Spleen (tissue), 7 donors: ENCODE results near the gene AKR7A3.

Experiments
- POLR2A ChIP-seq, 3 donors: fragments of 450-650 bp; IDR thresholded peaks; one replicate each; pipeline ENCODE4 v1.5.1; 2017; ENCODE audit warnings: antibody characterized with exemption in 3 of 3, mild to moderate bottlenecking in 1 of 3
- TF ChIP-seq, protein P1 (sequence below), 11 experiments: fragments of 200-600 bp in 7 of 11; fragments of 450-650 bp in 4 of 11; sonication (generic) in 4 of 11; IDR thresholded peaks in 8 of 11; conservative IDR thresholded peaks in 3 of 11; 1 replicate in 7 of 11; 2 replicates in 4 of 11; pipeline versions ENCODE4 v1.4.0 to v1.8.0; 2016 to 2021; ENCODE audit warnings: antibody characterized with exemption in 11 of 11, inconsistent platforms in 4 of 11, mild to moderate bottlenecking in 1 of 11
- donor health status: DM: no; HTN: no; CAD: no; lungs with moderate emphysema.
- donor health status: DM: no; HTN: no; CAD: no.
- donor health status: DM: no; HTN: no; CAD: no.

DNA sequence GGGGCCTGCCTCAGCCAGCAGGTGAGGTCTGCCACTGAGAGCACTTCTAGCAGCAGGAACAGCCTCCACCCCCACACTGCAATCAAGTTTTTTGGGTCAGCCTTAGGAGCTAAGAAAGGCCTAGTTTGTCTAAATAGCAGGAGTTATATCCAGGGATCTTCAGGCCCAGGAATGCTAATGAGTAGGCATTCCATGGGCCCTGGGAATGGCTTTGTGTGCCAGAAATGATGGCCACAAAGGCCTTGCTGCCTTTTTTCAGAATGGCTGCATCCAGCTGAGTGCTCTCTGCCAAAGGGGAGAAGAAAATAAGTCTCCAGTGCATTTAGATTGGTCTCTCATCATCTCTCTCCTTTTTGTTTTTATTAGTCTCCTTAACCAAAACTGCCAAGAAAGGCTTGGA is 34.2 kb downstream of the AKR7A3 start:
- TF ChIP-seq, protein P1, sequence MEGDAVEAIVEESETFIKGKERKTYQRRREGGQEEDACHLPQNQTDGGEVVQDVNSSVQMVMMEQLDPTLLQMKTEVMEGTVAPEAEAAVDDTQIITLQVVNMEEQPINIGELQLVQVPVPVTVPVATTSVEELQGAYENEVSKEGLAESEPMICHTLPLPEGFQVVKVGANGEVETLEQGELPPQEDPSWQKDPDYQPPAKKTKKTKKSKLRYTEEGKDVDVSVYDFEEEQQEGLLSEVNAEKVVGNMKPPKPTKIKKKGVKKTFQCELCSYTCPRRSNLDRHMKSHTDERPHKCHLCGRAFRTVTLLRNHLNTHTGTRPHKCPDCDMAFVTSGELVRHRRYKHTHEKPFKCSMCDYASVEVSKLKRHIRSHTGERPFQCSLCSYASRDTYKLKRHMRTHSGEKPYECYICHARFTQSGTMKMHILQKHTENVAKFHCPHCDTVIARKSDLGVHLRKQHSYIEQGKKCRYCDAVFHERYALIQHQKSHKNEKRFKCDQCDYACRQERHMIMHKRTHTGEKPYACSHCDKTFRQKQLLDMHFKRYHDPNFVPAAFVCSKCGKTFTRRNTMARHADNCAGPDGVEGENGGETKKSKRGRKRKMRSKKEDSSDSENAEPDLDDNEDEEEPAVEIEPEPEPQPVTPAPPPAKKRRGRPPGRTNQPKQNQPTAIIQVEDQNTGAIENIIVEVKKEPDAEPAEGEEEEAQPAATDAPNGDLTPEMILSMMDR (IDR thresholded peaks at IDR 0.05 in 8 of 11, conservative IDR thresholded peaks at IDR 0.05 in 3 of 11), result no peak
- TF ChIP-seq POLR2A (IDR thresholded peaks at IDR 0.05), result no peak
